Measurements from ENCODE around the gene AMMECR1.

DNA sequence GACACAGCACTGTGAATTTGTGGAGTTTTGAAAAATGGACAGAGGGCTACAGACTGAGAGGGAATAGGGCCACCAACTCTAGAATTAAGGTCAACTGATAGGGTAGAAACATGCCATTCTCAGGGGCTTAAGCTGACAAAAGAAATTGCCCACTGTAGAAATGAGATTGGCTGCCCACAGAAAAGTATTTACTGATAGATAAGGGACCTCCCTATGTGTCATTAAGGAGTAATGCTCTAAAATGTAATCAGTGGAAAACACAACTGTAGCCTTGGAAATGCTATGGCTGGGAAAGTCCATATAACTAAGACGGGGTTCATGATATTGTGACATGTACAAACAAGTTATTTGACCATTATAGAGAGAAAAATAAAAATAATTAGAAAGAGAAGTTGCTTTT is 45.4 kb upstream of the AMMECR1 start:
- TF ChIP-seq, protein P1, sequence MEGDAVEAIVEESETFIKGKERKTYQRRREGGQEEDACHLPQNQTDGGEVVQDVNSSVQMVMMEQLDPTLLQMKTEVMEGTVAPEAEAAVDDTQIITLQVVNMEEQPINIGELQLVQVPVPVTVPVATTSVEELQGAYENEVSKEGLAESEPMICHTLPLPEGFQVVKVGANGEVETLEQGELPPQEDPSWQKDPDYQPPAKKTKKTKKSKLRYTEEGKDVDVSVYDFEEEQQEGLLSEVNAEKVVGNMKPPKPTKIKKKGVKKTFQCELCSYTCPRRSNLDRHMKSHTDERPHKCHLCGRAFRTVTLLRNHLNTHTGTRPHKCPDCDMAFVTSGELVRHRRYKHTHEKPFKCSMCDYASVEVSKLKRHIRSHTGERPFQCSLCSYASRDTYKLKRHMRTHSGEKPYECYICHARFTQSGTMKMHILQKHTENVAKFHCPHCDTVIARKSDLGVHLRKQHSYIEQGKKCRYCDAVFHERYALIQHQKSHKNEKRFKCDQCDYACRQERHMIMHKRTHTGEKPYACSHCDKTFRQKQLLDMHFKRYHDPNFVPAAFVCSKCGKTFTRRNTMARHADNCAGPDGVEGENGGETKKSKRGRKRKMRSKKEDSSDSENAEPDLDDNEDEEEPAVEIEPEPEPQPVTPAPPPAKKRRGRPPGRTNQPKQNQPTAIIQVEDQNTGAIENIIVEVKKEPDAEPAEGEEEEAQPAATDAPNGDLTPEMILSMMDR (IDR thresholded peaks at IDR 0.05; ENCODE audit: low read depth, low read length), result no peak
- TF ChIP-seq, protein P2, sequence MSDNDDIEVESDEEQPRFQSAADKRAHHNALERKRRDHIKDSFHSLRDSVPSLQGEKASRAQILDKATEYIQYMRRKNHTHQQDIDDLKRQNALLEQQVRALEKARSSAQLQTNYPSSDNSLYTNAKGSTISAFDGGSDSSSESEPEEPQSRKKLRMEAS (IDR thresholded peaks at IDR 0.05; ENCODE audit: low read depth, low read length), result no peak
- TF ChIP-seq POLR2A (IDR thresholded peaks at IDR 0.05; ENCODE audit: extremely low read depth, insufficient read length), result no peak

Measured in NB4 (cell line).